Ectodermal cell (in vitro differentiated cells): ENCODE data around the gene TMEM181.

Experiments used
- H3K27ac ChIP-seq: 2 replicates; pipeline ENCODE4 v1.7.0; 2013; ENCODE audit warnings: mild to moderate bottlenecking, low read depth, low read length; ENCODE audit not compliant: insufficient read depth, poor library complexity, severe bottlenecking
- H3K27me3 ChIP-seq: 2 replicates; pipeline ENCODE4 v1.7.0; 2013; ENCODE audit warnings: mild to moderate bottlenecking, low read length; ENCODE audit not compliant: insufficient read depth, control insufficient read depth, poor library complexity, severe bottlenecking
- H3K36me3 ChIP-seq: one replicate; pipeline ENCODE4 v1.7.0; 2013; ENCODE audit warnings: low read length; ENCODE audit not compliant: control insufficient read depth, insufficient read depth
- H3K4me1 ChIP-seq: one replicate; pipeline ENCODE4 v1.7.0; 2013; ENCODE audit warnings: low read length; ENCODE audit not compliant: control insufficient read depth, insufficient read depth
- H3K4me3 ChIP-seq: 2 replicates; pipeline ENCODE4 v1.7.0; 2013; ENCODE audit warnings: low read depth, low read length, control low read depth; ENCODE audit not compliant: insufficient read depth
- H3K9me3 ChIP-seq: 2 replicates; pipeline ENCODE4 v1.7.0; 2013; ENCODE audit warnings: mild to moderate bottlenecking, low read length, moderate library complexity; ENCODE audit not compliant: control insufficient read depth
- WGBS, 2 experiments: methylation state at CpG; one replicate each; pipeline ENCODE4 v1.1.7; 2013; ENCODE audit warnings: missing lambda C conversion rate in 2 of 2; 5-methylcytosine and 5-hydroxymethylcytosine counted together

The TMEM181 gene

DNA sequence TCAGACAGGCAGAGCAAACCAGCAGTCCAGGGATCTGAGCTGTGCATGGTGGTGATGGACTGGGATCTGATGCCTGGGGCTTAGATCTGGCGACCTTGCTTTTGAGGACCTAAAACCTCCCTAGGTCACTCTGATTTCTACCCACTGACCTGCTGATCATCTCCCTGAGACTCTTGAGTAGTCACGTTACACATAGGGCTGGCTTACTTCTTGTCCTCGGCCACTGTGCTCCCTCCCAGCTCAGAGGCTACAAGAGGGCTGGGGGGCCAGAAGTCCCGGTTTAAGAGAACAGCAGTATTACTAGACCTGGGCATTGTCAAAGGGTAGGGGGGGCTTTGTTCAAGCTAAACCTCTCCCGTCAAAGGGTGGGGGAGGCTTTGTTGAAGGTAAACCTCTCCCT is 79.2 kb downstream of the TMEM181 start:
- H3K4me3 ChIP-seq = no peak overlapping the region
- peaks cover 15% of the 10 kb centered on the region for H3K4me1 ChIP-seq
- WGBS, 2 experiments = 86 to 90% methylated on average over 5 of the region's 5 CpGs
- H3K36me3 ChIP-seq = no peaks in the 10 kb centered on the region
- no peaks in the 10 kb centered on the region for H3K27me3 ChIP-seq
- H3K27ac ChIP-seq = no peak overlapping the region
- H3K9me3 ChIP-seq = no peaks in the 10 kb centered on the region

DNA sequence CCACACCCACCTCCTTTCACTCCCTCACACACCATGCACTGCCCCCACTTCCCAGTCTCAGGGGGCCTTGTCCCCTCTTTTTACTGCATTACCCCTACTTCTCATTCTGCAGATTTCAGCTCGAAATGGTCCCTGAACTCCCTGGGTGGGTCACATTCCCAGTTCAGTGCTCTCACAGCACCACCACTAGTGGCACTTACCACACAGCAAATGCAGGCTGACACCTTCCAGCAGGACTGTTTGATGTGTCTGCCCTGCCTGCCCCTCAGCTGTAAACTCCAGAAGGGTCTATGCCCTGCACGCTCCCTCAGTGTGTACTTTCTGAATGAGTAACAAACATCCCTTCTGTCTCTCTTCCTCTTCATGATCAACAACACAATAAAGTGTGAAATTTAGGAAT is 80.6 kb downstream of the TMEM181 start:
- H3K4me3 ChIP-seq = no peak overlapping the region
- 89 to 92% methylated on average over 2 of the region's 2 CpGs for WGBS, 2 experiments
- peaks cover 15% of the 10 kb centered on the region for H3K4me1 ChIP-seq
- H3K9me3 ChIP-seq = no peaks in the 10 kb centered on the region
- H3K36me3 ChIP-seq = no peaks in the 10 kb centered on the region
- no peak overlapping the region for H3K27ac ChIP-seq
- H3K27me3 ChIP-seq = peaks cover 3% of the 10 kb centered on the region

GRCh38 chr6:158642097-158642601 is 82.3 kb downstream of the TMEM181 start:
- H3K4me1 ChIP-seq = peaks cover 15% of the 10 kb centered on the region
- 88 to 91% methylated on average over 8 of the region's 8 CpGs for WGBS, 2 experiments
- no peak overlapping the region for H3K27ac ChIP-seq
- no peaks in the 10 kb centered on the region for H3K36me3 ChIP-seq
- no peak overlapping the region for H3K4me3 ChIP-seq
- H3K27me3 ChIP-seq = peaks cover 9% of the 10 kb centered on the region
- H3K9me3 ChIP-seq = no peaks in the 10 kb centered on the region

DNA sequence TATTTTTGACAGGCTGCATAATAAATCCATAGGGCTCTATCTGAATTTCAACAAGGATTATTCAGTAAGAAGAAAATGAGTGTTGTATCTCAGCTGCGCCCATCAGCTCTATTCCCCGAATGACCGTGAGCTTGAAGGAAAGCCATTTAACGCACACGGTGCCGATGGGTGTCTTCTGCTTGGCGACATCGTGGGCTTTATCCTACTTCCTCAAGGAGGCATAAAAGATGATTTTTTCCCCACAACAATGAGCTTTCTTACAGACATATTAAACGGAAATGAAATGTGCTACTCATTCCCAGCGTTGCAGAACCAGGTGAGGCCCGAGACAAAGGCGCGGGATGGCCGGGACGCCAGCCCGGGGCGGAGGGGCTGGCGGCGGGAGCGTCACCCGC is 83.9 kb downstream of the TMEM181 start:
- Histone ChIP-seq H3K36me3 (no peaks in the 10 kb centered on the region), H3K4me3 (peak overlapping the region; percentile 97), H3K27ac (no peak overlapping the region), H3K27me3 (peaks cover 9% of the 10 kb centered on the region), H3K4me1 (peaks cover 15% of the 10 kb centered on the region), H3K9me3 (no peaks in the 10 kb centered on the region)
- WGBS, 2 experiments = 8 to 10% methylated on average over 21 of the region's 21 CpGs

DNA sequence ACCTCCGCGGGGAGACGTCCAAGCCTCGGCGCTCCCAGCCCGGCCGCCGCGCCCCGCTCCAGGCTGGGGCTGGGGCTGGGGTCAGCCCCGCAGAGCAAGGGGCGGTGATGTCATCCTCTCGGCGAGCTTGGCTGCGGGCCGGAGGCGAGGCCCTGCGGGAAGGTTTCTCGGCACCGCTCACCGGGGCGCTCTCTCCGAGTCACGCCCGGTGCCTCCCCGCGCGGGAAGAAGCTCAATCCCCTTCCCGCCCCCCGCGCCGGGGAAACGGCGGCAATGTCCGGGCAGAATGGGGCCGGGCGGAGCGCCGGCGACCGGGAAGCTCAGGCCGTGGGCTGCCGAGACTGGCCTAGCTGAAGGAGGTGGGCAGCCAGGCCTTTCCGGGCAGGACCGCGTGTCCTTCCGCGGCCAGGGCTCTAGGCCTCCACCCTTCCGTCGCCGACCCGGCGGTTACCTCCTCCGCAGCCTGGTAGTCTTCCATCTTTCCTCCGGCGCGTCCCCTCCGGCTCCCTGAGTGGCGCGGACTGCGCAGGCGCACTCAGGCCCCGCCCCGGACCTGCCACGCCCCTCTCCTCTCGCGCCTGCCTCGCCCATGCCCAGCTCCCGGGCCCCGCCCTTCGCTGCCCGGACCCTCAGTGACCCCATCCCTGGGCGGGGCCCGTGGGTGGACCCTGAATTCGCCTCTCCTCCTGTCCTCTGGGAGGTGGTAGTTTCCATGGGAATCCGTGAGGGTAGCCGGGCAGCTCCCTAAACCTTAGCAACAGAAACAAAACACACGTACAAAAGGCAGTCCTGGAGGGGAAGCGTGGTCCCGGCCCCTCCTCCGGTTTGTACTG is 84.6 kb downstream of the TMEM181 start, which contains the start of gene DYNLT1:
Gene DYNLT1, minus strand, starts transcription at position 513 of the 833 bp plus-strand sequence. Its CDS starts 35 bp downstream, at position 478.
- H3K27me3 ChIP-seq = peaks cover 9% of the 10 kb centered on the region
- H3K9me3 ChIP-seq = no peaks in the 10 kb centered on the region
- 0 to 1% methylated on average over 81 of the region's 81 CpGs for WGBS, 2 experiments
- H3K4me1 ChIP-seq = peaks cover 15% of the 10 kb centered on the region
- peak within 1 kb of the TSS; percentile 97 for H3K4me3 ChIP-seq
- H3K27ac ChIP-seq = peak within 1 kb of the TSS; percentile 79
- no peaks in the 10 kb centered on the region for H3K36me3 ChIP-seq

- Histone ChIP-seq H3K4me1 (peaks cover 13% of the 10 kb centered on the region), H3K36me3 (no peaks in the 10 kb centered on the region), H3K27me3 (peaks cover 9% of the 10 kb centered on the region), H3K9me3 (no peaks in the 10 kb centered on the region), H3K4me3 (peak overlapping the region; percentile 97), H3K27ac (no peak overlapping the region)
- whole genome bisulfite sequencing, 2 experiments = 34 to 35% methylated on average over 19 to 21 of the region's 21 CpGs
Measured at GRCh38 chr6:158645064-158646022, 85.5 kb downstream of the TMEM181 start.

DNA sequence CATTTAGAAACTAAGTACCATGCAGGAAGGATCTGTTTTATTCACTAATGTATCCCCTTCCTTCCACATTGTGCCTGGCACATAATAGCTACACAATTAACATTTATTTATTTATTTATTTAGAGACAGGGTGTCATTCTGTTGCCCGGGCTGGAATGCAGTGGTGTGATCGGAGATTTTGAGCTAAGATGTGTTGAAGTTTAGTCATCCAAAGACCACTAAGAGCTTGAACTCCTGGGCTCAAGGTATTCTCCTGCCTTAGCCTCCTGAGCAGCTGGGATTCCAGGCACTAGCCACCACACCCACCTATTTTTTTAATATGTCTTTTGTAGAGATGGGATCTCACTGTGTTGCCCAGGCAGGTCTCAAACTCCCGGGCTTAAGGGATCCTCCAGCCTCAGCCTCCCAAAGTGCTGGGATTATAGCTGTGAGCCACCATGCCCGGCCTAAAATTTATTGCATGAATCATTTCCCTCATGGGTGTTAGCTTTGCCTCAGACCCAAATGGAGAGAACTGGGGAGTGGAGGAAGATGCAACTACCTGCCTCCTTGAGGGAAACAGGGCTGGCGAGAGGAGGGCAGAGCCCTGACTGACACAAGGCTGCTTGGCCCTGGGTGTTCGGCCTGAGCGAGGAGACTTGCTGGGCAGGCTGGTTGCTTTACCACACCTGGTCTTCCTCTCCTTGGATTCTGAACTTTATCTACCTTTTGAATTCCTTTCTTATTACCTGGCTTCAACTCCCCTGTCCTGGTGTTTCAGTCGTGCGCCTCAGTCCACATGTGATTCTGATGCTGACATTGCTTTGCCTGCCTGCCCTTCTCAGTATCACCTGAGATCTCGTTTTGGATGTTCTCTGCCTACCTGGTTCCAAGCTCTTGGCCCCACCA is 86.4 kb downstream of the TMEM181 start:
- 85 to 86% methylated on average over 10 of the region's 10 CpGs for WGBS, 2 experiments
- H3K4me1 ChIP-seq = peaks cover 8% of the 10 kb centered on the region
- no peaks in the 10 kb centered on the region for H3K9me3 ChIP-seq
- H3K27me3 ChIP-seq = peaks cover 9% of the 10 kb centered on the region
- H3K36me3 ChIP-seq = no peaks in the 10 kb centered on the region
- H3K4me3 ChIP-seq = no peak overlapping the region
- H3K27ac ChIP-seq = no peak overlapping the region

DNA sequence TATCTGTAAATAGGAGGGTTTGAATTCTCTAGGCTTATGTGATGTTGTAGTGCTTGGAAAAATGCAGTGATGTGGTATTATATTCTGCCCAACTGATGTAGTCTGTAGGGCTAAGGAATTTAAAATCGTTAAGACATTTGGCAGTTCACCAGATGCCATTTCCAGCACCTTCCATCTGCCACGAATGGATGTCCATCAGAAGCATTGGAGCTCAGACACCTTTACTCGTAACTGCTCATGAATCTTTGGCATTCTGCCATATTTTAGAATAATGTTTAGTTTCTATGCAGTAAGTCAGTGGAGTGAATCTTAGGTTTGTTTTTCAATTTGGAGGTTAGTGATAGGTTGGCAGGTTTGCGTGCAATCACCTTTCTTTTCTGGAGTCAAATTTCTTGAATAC is 87.6 kb downstream of the TMEM181 start:
- no peak overlapping the region for H3K4me3 ChIP-seq
- no peak overlapping the region for H3K27ac ChIP-seq
- H3K27me3 ChIP-seq = peaks cover 9% of the 10 kb centered on the region
- H3K9me3 ChIP-seq = no peaks in the 10 kb centered on the region
- WGBS, 2 experiments = 83 to 86% methylated on average over 4 of the region's 4 CpGs
- peaks cover 8% of the 10 kb centered on the region for H3K4me1 ChIP-seq
- no peaks in the 10 kb centered on the region for H3K36me3 ChIP-seq

- 94 to 95% methylated on average over 3 to 5 of the region's 5 CpGs for WGBS, 2 experiments
Measured at GRCh38 chr6:158648682-158649131, 88.8 kb downstream of the TMEM181 start.

More at GRCh38 chr6:158648682-158649131, 88.8 kb downstream of the TMEM181 start:
- Histone ChIP-seq H3K4me1 (no peaks in the 10 kb centered on the region), H3K9me3 (no peaks in the 10 kb centered on the region), H3K36me3 (no peaks in the 10 kb centered on the region), H3K27me3 (peaks cover 9% of the 10 kb centered on the region), H3K27ac (no peak overlapping the region), H3K4me3 (no peak overlapping the region)
